ENCODE measurements around the gene KRTAP10-6. TPM values are rescaled to one million over a fixed set of nuclear protein-coding genes. Genes with fewer than 3 reads are reported as not detected.
"Not testable (repeated sequence)": the region's sequence is repeated elsewhere in the genome, so short reads cannot be mapped to it uniquely, and the experiment has no call there.

KRTAP10-6 gene
- total RNA-seq, 2 donors from 2014 or later = not detected

GRCh38 chr21:44583800-44584147, 8.5 kb downstream of the KRTAP10-6 start:
- ATAC-seq (no peak), DNase-seq (no peak)
- intact Hi-C loops (cut with DNase I, micrococcal nuclease) = no loop called here

- DNase-seq = no peak
- no peak for ATAC-seq
- intact Hi-C loops (cut with DNase I, micrococcal nuclease) = no loop called here
Measured at GRCh38 chr21:44583089-44583799, 9.1 kb downstream of the KRTAP10-6 start.

- ATAC-seq (no peak), DNase-seq (no peak)
- intact Hi-C loops (cut with DNase I, micrococcal nuclease) = no loop called here
Measured at GRCh38 chr21:44582055-44582454, 10.2 kb downstream of the KRTAP10-6 start.

- intact Hi-C loops (cut with DNase I, micrococcal nuclease) = no loop called here
- no peak for DNase-seq
Measured at GRCh38 chr21:44581158-44581557, 11.1 kb downstream of the KRTAP10-6 start.

GRCh38 chr21:44580231-44580821, 12.0 kb downstream of the KRTAP10-6 start, which contains the start of gene KRTAP10-5:
TSS of gene KRTAP10-5 (minus strand) at chr21:44580604. CDS start at chr21:44580578, 26 bp downstream.
- intact Hi-C loops (cut with DNase I, micrococcal nuclease) = not testable (repeated sequence)

More at GRCh38 chr21:44581158-44581557, 11.1 kb downstream of the KRTAP10-6 start:
- ATAC-seq = no peak

DNA sequence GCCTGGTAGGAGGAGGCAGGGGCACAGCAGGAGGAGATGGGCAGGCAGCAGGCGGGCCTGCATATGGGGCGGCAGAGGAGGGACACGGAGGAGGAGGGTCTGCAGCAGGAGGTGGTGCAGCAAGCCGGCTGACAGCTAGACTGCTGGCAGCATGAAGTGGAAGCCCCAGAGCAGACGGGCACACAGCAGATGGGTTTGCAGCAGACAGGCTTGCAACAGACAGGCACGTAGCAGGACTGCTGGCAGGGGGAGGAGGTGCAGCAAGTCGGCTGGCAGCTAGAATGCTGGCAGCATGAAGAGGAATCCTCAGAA, 12.5 kb downstream of the KRTAP10-6 start:
- no peak for DNase-seq
- intact Hi-C loops (cut with DNase I, micrococcal nuclease) = no loop called here
- no peak for ATAC-seq

More at GRCh38 chr21:44580231-44580821, 12.0 kb downstream of the KRTAP10-6 start, which contains the start of gene KRTAP10-5:
- peak; percentile 75 for ATAC-seq
- DNase-seq = peak in 1 of 2 donors; percentile 37

DNA sequence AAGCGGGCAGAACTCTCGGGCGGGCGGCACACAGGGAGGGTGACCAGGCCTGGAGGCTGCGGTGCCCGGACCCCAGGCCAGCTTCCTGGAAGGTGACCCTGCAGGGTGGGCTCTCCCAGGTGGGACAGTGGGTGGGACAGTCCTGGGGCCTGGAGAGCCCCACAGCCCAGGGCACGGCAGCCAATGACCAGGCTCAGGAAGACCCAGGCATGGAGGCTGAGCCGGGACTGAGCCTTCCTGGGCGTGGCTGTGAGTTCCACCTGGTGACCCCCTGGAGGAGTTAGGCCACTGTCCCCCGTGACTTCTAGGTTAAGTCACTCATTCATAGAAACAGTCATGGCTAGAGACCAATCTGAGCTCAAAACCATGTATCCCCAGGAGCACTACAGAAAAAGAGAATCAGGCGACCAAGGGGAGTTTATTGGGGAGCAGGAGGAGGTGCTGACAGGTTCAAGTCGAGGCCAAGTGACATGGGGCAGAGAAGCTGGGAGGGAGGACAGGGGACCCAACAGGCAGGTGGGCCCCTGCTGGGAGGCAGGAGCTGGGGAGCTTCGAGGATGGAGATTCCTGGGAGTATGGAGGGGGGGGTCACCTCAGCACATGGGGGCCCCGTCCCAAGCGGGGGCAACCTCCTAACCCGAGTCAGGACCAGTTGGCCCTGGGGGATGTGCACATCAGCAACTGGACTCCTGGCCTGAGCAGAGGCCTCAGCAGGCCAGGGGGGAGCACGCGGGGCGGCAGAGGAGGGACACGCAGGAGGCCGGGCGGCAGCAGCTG, 13.1 kb downstream of the KRTAP10-6 start:
- intact Hi-C loops (cut with DNase I, micrococcal nuclease) = no loop called here
- ATAC-seq (no peak), DNase-seq (no peak)

GRCh38 chr21:44578371-44579055, 13.8 kb downstream of the KRTAP10-6 start:
- intact Hi-C loops (cut with DNase I, micrococcal nuclease) = no loop called here
- ATAC-seq (no peak), DNase-seq (no peak)

DNA sequence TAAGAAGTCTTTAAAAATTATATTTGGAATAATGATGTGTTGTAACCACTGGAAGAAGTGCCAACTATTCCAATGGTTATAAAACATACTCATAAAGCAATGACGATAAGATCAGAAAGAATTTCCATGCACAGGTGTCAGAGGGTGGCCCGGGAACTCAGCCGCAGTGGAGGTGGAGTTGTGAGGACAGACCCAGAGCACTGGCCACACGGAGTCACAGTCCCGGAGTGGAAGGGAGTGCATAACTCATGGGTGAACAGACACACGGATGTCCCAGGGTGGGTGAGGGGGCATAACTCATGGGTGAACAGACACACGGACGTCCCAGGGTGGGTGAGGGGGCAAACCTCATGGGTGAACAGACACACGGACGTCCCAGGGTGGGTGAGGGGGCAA, 16.3 kb downstream of the KRTAP10-6 start:
- DNase-seq (peak in 1 of 2 donors; percentile 24), ATAC-seq (peak; percentile 37)
- intact Hi-C loops (cut with DNase I, micrococcal nuclease) = no loop called here

DNA sequence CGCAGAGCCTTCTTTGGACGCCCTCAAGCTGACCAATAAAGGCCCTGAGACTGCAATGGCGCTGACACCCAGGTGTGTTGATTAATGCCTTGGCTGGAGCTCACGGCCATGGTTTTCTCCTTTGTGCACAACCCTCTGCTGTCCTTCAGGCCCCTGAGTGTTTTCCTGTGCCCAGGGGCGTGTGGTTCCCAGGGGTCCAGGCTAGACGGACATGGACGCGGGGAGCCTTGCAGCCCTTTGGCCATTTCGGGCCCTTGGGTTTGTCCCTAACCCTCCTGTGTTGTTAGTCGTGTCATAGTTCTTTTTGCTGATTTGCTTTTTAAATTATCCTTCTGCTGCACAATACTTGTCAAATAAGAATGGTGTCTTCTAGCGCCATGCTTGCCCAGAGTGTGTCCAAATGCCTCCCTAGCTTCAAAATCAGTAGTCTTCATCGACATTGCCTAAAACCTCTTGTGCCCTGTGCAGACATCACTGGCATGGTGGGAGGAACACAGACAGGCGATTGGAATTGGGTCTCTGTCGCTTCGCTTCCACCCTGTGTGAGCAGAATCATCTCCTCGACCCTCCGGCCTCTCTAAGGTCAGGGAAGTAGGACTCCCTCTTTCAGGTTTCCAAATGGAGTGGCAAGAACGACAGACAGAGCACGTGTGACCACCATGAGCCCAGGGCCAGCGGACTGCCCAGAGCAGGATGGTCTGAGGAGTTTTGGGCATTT, 16.8 kb downstream of the KRTAP10-6 start:
- peak; percentile 1 for ATAC-seq
- DNase-seq = no peak
- intact Hi-C loops (cut with DNase I, micrococcal nuclease) = no loop called here

DNA sequence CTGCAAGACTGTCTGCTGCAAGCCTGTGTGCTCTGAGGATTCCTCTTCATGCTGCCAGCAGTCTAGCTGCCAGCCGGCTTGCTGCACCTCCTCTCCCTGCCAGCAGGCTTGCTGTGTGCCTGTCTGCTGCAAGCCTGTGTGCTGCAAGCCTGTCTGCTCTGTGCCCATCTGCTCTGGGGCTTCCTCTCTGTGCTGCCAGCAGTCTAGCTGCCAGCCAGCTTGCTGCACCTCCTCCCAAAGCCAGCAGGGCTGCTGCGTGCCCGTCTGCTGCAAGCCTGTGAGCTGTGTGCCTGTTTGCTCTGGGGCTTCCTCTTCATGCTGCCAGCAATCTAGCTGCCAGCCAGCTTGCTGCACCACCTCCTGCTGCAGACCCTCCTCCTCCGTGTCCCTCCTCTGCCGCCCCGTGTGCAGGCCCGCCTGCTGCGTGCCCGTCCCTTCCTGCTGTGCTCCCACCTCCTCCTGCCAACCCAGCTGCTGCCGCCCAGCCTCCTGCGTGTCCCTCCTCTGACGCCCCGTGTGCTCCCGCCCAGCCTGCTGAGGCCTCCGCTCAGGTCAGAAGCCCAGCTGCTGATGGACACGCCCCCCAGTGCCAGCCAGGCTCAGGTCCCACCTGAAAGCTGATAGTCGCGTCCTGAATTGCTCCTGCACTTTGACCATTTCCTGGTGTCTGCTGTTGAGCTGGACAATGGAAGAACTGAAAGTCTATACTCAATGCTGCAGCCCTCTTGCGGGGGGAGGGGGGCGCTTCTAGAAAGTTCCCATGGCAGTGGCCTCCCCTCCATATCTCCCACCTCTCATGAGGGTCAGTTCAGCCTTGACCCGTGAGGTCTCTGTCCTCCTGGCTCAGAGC, 17.6 kb downstream of the KRTAP10-6 start:
- intact Hi-C loops (cut with DNase I, micrococcal nuclease) = no loop called here
- ATAC-seq = peak; percentile 95
- peak; percentile 84 to 90 for DNase-seq

- DNase-seq; ATAC-seq; intact Hi-C loops (cut with DNase I, micrococcal nuclease): not testable (repeated sequence)
Measured at GRCh38 chr21:44573630-44574456, 18.5 kb downstream of the KRTAP10-6 start, which contains the start of gene KRTAP10-4. TSS of gene KRTAP10-4 (plus strand) at chr21:44573729. CDS start at chr21:44573759, 30 bp downstream.

- DNase-seq = no peak
- no peak for ATAC-seq
- intact Hi-C loops (cut with DNase I, micrococcal nuclease) = no loop called here
Measured at GRCh38 chr21:44572959-44573583, 19.2 kb downstream of the KRTAP10-6 start.

DNA sequence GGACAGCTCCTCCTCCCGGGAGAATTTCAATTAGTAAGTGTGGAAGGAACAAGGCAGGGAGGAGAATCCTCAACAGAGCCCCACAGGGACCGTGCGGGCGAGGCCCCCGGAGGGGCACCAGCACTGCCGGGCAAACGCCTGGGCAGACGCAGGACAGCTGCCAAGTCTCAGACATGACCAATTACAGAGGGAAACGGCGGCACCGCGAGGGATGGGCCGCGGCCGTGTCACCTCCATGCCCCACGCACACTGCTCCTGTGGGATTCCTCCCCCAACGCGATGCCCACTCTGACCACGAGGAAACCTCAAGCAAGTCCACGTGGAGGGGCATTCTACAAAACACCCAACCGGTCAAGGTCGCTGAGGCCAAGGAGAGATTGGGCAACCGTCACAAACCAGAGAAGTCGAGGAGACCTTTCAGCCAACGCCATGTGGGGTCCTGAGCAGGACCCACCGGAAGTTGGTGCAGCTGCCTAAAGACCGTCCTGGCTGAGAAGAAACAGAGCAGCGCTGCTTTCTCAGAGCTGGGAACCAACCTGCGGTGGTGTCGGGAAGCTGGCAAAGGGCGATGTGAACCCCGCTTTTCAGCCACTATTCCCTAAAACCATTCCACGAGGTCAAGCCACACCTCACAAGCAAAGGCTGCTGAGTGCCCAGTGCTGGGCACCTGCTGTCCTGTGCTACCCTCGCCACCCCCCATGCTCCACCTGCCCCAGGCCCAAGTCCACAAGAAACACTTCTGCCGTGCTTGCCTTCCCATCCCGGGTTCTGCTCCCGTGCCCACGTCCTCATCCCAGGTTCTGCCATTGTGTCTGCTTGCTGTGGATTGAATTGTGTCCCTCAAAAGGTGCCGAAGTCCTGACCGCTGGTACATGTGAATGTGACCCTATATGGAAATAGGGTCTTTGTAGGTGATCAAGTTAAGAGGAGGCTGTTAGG, 20.2 kb downstream of the KRTAP10-6 start:
- DNase-seq (no peak), ATAC-seq (no peak)
- intact Hi-C loops (cut with DNase I, micrococcal nuclease) = no loop called here

- intact Hi-C loops (cut with DNase I, micrococcal nuclease) = no loop called here
- DNase-seq = no peak
- ATAC-seq = no peak
Measured at GRCh38 chr21:44571296-44571695, 21.0 kb downstream of the KRTAP10-6 start.

Data from left colon (tissue), 2 donors.